Colon (tissue), 2 donors: ENCODE data around the gene PNPLA4.

ENCODE experiments used
- FAIRE-seq: peaks from 2 replicates; lab custom pipeline; 2012; peaks lifted over from hg19 to GRCh38; lab: Jason Lieb, UNC
- donor health status: control.
- donor health status: control.

Gene PNPLA4

DNA sequence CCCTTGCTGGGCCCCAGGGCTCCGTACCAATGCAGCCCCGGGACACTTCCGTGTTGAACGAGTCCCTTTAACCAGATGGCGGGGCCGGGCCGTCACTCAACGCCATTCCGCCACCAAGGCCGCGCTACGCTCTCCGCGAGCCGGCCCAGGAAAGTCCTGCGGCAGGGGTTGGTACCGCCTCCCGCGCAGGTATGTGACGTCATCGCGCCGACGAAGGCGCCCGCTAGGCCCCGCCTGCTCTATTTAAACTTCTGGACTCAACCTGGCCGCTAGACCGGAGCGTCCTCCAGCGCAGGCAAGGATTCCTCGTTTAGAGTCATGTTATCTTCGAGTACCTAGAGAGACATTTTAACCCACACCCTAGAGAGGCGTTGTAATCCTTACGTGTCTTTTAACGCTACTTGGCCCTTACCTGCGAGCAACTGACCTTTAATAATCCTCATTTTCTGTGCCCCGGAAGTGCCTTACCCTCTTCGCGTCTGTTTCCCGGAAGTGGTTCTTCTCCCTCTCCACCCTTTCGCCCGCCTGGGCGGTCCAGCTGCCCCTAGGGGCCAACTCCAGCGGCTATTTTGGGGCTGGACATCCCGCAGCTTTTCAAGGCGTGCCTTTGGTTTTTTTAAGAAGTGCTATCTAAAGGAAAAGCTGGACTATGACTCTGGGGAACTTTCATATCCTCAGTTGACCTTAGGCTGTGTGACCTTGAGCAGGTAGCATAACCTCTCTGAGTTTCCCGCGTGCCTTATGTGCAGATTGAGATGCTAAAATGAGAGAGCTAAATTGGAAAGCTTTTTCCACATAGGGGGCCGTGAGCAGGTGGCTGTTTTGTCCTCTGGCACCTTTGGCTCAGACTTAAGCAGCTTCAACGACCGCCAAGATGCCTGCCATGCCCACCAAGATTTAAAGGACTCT, at the start of gene PNPLA4:
PNPLA4 (minus strand) TSS at position 155 of the 909 bp plus-strand sequence. CDS start 1,294 bp downstream, outside the sequence.
- FAIRE-seq: peak; percentile 95

DNA sequence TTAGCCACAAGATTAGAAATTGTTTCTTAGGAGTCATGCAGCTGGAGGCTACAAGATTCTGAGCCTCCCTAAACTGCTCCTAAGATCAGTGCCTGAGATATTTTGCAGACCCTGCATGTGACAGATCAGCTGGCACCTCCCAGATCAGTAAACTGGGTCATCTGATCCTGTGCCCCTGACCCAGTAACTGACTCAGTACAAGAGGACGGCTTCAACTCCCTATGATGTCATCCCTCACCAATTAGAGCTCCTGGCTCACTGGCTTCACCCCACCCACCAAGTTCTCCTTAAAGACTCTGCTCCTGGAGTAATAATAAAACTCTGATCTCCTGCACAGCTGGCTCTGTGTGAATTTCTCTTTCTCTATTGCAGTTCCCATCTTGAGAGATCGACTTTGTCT, 45.4 kb upstream of the PNPLA4 start:
- no peak for FAIRE-seq

DNA sequence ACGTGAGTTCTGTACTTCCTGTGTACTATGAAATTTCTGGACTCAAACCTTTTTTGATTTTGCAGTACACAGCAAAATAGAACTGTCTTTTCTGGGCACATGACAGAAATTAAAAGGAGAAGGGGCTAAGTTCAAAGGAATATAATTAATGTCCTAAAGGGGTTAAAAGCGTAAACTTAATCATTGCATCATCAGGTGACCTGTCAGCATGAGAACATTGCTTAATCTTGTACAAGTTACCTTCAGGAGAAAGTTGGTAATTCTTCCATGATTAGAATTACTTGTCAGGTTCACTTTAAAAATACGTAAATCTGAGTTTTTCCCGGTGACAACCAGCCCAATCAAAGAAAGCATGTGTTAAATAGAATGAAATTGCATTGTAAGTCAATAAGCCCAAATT, 43.2 kb upstream of the PNPLA4 start:
- FAIRE-seq: no peak

GRCh38 chrX:7965436-7965835, 38.2 kb upstream of the PNPLA4 start:
- FAIRE-seq: no peak

- FAIRE-seq: no peak
Measured at GRCh38 chrX:7960246-7960645, 33.0 kb upstream of the PNPLA4 start.

- FAIRE-seq: no peak
Measured at GRCh38 chrX:7953446-7953845, 26.2 kb upstream of the PNPLA4 start.

GRCh38 chrX:7950865-7951264, 23.7 kb upstream of the PNPLA4 start:
- no peak for FAIRE-seq

DNA sequence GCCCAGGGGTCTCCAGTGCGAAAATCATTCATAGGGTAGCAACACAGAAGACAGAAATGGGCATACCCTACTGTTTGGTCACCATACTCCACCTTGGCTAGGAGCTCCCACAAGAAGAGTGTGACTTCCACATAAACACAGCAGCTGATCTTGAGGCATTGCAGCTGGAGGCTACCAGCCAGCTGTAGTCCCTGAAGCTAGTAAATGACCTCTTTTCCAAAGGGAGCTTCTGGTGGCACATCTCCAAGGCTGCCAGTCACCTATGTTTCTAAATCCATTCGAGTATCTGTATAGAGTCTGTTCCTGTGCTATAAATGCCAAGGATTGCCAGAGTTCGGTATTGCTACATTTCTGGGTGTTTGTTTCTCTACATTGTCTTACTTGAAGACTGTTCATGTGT, 21.3 kb upstream of the PNPLA4 start:
- no peak for FAIRE-seq

GRCh38 chrX:7946960-7947359, 19.7 kb upstream of the PNPLA4 start:
- no peak for FAIRE-seq

- FAIRE-seq: peak; percentile 97
Measured at GRCh38 chrX:7943600-7944245, 16.5 kb upstream of the PNPLA4 start.

GRCh38 chrX:7941390-7942042, 14.3 kb upstream of the PNPLA4 start:
- peak; percentile 10 for FAIRE-seq

DNA sequence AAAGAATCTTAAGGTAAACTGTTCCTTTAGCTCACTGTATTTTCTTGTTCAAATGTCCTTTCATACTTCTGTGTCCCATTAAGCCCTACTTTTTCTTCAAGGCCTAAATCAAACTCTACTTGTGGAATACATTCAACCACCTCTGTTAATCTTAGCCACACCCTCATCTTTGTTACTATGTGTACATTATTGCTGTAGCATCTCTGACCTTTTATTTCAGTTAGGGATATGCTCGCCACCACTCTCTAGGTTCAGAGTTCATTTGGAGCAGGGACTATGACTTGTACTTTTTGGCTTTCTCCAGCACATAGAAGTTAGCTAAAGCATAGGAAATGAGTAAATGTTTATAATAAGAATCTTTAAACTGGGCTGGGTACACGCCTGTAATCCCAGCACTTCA, 6.8 kb upstream of the PNPLA4 start:
- peak; percentile 38 for FAIRE-seq

GRCh38 chrX:7926914-7927258, 327 bp downstream of the PNPLA4 start:
- FAIRE-seq: no peak

GRCh38 chrX:7926501-7926900, 712 bp downstream of the PNPLA4 start:
- peak; percentile 33 for FAIRE-seq

- FAIRE-seq: peak; percentile 93
Measured at GRCh38 chrX:7925867-7926472, 1.2 kb downstream of the PNPLA4 start.

DNA sequence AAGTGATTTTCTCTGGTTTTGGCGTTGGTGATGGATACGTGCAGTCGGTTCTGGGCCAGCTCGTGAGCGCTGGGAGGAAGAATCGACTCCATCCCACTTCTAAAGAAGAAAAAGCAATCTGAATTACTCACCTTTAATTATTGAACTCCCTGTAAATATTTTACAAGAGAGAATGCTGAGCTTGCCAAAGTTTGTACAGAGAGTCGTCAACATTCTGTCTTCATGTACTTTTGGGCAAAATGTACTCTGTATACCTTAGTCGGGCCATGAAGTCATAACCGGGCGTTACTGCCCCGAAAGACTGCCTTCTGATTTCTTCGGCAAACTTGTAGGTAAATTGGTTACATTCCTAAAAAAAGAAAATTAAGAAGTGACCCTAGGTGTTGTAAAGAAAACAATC, 5.5 kb downstream of the PNPLA4 start:
- no peak for FAIRE-seq

- FAIRE-seq: no peak
Measured at GRCh38 chrX:7908821-7909220, 18.4 kb downstream of the PNPLA4 start.

DNA sequence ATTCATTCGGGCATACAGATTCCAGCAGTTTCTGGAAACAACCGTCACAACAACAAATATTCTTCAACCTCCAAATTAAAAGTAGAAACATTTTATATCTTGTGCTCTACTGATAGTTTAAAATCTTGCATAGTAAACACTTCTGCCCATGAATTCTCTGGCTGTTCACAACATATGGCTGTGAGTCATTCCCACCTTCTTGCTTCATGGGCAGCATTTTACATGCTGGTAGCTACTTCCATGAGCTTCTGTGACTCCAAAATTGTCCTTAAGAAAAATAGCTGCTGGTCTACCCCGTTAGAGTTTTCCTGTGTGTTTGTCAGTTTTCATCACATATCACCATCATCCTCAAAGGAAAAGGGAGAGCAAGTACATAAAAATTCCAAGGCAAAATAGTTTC, 22.7 kb downstream of the PNPLA4 start:
- FAIRE-seq: no peak

DNA sequence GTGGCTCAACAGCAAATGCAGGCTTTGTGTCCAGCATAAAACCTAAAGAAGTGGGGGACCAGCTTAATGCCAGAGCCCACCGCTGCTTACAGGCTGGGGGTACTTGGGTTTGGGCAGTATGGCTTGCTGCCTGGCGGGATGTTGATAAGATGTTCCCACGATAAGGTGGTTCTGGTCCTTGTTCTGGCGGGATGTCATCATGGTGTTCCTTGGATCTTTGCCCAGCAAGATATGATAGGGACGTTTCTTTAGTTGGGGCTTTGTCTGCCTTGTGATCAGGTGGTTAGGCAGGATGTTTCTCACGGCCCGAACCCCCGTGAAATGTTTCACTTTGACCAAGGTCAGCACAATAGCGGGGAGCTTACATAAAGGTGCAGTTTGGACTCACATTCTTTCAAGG, 35.3 kb downstream of the PNPLA4 start:
- FAIRE-seq: no peak

GRCh38 chrX:7889680-7890079, 37.5 kb downstream of the PNPLA4 start:
- no peak for FAIRE-seq

DNA sequence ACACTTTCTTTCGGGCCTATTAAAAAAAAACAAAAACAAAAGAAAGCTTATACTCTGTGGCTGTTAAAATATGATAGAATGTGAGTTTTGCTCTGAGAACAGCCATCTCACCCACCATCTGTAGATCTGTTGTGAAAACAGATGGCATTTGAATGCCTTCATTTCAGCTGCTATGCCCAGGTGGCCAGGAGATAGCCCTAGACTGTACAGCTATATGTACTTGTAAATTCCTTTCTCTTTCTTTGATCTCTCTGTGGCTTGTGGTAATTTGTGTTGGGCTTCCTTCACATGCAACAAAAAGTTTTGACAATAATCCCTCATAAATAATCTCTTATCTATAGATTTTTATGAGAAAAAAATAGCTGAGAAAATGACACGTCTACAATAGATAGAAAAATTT, 38.1 kb downstream of the PNPLA4 start:
- FAIRE-seq: no peak

GRCh38 chrX:7876957-7877356, 50.3 kb downstream of the PNPLA4 start:
- FAIRE-seq: no peak

- no peak for FAIRE-seq
Measured at GRCh38 chrX:7872042-7872441, 55.2 kb downstream of the PNPLA4 start.
